ENCODE measurements around the gene IBTK. TPM values are rescaled to one million over a fixed set of nuclear protein-coding genes. Genes with fewer than 3 reads are reported as not detected.

The IBTK gene
- total RNA-seq, 1 experiment from 2014 or later, result 36.6 TPM

- no peak overlapping the region for H3K9ac ChIP-seq (ENCODE audit: low read length)
These were observed 2.1 kb upstream of the IBTK start for GRCh38 chr6:82249381-82250253.

More at GRCh38 chr6:82249381-82250253, 2.1 kb upstream of the IBTK start:
- ATAC-seq (no peak), DNase-seq (ENCODE audit: low read depth, low spot score) (no peak)
- Histone ChIP-seq H4K20me1 (ENCODE audit: insufficient read depth) (no peaks in the 10 kb centered on the region), H3K79me2 (ENCODE audit: insufficient read depth, low read length) (peaks cover 29% of the 10 kb centered on the region), H3K9me2 (ENCODE audit: insufficient read depth) (no peaks in the 10 kb centered on the region), H3K4me3 (replicated peaks in 1 of 2; ENCODE audit: low read depth in 1 of 2, low read length in 2 of 2) (no peak overlapping the region), H3K9me3 (ENCODE audit: control insufficient read depth in 1 of 2, insufficient read depth in 1 of 2, low read depth in 1 of 2, low read length in 2 of 2) (no peaks in the 10 kb centered on the region), H3K27ac (ENCODE audit: low read depth, low read length) (no peak overlapping the region), H3K27me3 (ENCODE audit: insufficient read depth, low read length) (no peaks in the 10 kb centered on the region), H3K4me1 (ENCODE audit: control insufficient read depth in 1 of 2, insufficient read depth in 2 of 2, low read length in 2 of 2) (peaks cover 14 to 27% of the 10 kb centered on the region in 2 experiments), H3K36me3 (ENCODE audit: control insufficient read depth in 1 of 2, insufficient read depth in 2 of 2, low read length in 2 of 2) (no peaks in the 10 kb centered on the region), H3K4me2 (ENCODE audit: low read length) (no peak overlapping the region), H2AFZ (ENCODE audit: low read depth, low read length, poor library complexity, severe bottlenecking) (peak overlapping the region; percentile 51)
- no TSS peak for BruUV-seq (replicated peaks)
- RAD21 ChIA-PET (ENCODE audit: low non-redundant PET in 1 of 2, low total read pairs in 2 of 2, uncharacterized antibody in 2 of 2, unreplicated experiment in 2 of 2), result no interaction called here
- TF ChIP-seq CBX3 (IDR thresholded peaks at IDR 0.05; ENCODE audit: low read depth) (no peak), SRF (IDR thresholded peaks at IDR 0.05; ENCODE audit: low read depth) (no peak), RAD21 (IDR thresholded peaks at IDR 0.05; ENCODE audit: low read depth) (no peak), SP1 (IDR thresholded peaks at IDR 0.05; ENCODE audit: low read depth) (no peak), TCF7L2 (IDR thresholded peaks at IDR 0.05; ENCODE audit: borderline replicate concordance, extremely low read depth, insufficient read depth, insufficient read length) (no peak), SIN3A (IDR thresholded peaks at IDR 0.05; ENCODE audit: low read depth) (no peak), YY1 (IDR thresholded peaks at IDR 0.05; ENCODE audit: extremely low read depth, insufficient replicate concordance, low read depth, low read length) (no peak), POLR2A (IDR thresholded peaks at IDR 0.05; ENCODE audit: borderline replicate concordance, extremely low read depth, insufficient read depth, insufficient read length) (no peak), FOSL1 (IDR thresholded peaks at IDR 0.05; ENCODE audit: low read depth) (no peak), MAX (IDR thresholded peaks at IDR 0.05) (no peak), EZH2phosphoT487 (IDR thresholded peaks at IDR 0.05; ENCODE audit: borderline replicate concordance) (no peak), REST (IDR thresholded peaks at IDR 0.05; ENCODE audit: low read depth) (no peak), EGR1 (IDR thresholded peaks at IDR 0.05; ENCODE audit: low read depth) (no peak), ZNF274 (IDR thresholded peaks at IDR 0.05; ENCODE audit: low read depth, low read length) (no peak), ATF3 (IDR thresholded peaks at IDR 0.05) (no peak), JUND (IDR thresholded peaks at IDR 0.05) (no peak), EZH2 (IDR thresholded peaks at IDR 0.05) (no peak)
- TF ChIP-seq, protein P1, sequence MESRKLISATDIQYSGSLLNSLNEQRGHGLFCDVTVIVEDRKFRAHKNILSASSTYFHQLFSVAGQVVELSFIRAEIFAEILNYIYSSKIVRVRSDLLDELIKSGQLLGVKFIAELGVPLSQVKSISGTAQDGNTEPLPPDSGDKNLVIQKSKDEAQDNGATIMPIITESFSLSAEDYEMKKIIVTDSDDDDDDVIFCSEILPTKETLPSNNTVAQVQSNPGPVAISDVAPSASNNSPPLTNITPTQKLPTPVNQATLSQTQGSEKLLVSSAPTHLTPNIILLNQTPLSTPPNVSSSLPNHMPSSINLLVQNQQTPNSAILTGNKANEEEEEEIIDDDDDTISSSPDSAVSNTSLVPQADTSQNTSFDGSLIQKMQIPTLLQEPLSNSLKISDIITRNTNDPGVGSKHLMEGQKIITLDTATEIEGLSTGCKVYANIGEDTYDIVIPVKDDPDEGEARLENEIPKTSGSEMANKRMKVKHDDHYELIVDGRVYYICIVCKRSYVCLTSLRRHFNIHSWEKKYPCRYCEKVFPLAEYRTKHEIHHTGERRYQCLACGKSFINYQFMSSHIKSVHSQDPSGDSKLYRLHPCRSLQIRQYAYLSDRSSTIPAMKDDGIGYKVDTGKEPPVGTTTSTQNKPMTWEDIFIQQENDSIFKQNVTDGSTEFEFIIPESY (IDR thresholded peaks at IDR 0.05; ENCODE audit: extremely low read depth, insufficient replicate concordance, low read length), result no peak
- POLR2A ChIA-PET, result interaction anchor here (0.7 kb wide), 1 partner anchor 806 kb away, joined by 3 read pairs; no protein-coding TSS in a partner anchor
- CTCF ChIA-PET, result interaction anchor here (1.4 to 2.3 kb wide), 2 partner anchors 7 to 817 kb away, joined by 3 to 18 read pairs; partner anchors contain the start of genes DOP1A and UBE3D
- intact Hi-C loops (cut with micrococcal nuclease), result loop anchor here (5.0 kb wide), 2 partner anchors 968 to 1263 kb away; partner anchors contain the start of gene PRSS35

Data from HCT116 (cell line).